ENCODE measurements around the gene SRGAP1. TPM values are rescaled to one million over a fixed set of nuclear protein-coding genes. Genes with fewer than 3 reads are reported as not detected.

The SRGAP1 gene
- total RNA-seq, 1 donor from 2014 or later = 2.3 TPM

GRCh38 chr12:64170024-64170423 lies 325.5 kb downstream of the SRGAP1 start:
- no peaks in the 10 kb centered on the region for H3K27me3 ChIP-seq (ENCODE audit: low read depth)
- no peaks in the 10 kb centered on the region for H3K4me1 ChIP-seq
- H3K36me3 ChIP-seq = no peaks in the 10 kb centered on the region
- no peak overlapping the region for H3K27ac ChIP-seq (replicated peaks)
- peaks cover 9% of the 10 kb centered on the region for H3K9me3 ChIP-seq (replicated peaks)
- intact Hi-C loops (cut with micrococcal nuclease) = no loop called here
- DNase-seq = no peak
- no peak overlapping the region for H3K4me3 ChIP-seq
- TF ChIP-seq, protein P1, sequence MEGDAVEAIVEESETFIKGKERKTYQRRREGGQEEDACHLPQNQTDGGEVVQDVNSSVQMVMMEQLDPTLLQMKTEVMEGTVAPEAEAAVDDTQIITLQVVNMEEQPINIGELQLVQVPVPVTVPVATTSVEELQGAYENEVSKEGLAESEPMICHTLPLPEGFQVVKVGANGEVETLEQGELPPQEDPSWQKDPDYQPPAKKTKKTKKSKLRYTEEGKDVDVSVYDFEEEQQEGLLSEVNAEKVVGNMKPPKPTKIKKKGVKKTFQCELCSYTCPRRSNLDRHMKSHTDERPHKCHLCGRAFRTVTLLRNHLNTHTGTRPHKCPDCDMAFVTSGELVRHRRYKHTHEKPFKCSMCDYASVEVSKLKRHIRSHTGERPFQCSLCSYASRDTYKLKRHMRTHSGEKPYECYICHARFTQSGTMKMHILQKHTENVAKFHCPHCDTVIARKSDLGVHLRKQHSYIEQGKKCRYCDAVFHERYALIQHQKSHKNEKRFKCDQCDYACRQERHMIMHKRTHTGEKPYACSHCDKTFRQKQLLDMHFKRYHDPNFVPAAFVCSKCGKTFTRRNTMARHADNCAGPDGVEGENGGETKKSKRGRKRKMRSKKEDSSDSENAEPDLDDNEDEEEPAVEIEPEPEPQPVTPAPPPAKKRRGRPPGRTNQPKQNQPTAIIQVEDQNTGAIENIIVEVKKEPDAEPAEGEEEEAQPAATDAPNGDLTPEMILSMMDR (IDR thresholded peaks at IDR 0.05; ENCODE audit: borderline replicate concordance) = no peak

- DNase-seq = no peak
- no peaks in the 10 kb centered on the region for H3K4me1 ChIP-seq
- TF ChIP-seq, protein P1 (IDR thresholded peaks at IDR 0.05; ENCODE audit: borderline replicate concordance) = no peak
- peaks cover 7% of the 10 kb centered on the region for H3K9me3 ChIP-seq (replicated peaks)
- H3K4me3 ChIP-seq = no peak overlapping the region
- no peaks in the 10 kb centered on the region for H3K36me3 ChIP-seq
- no peak overlapping the region for H3K27ac ChIP-seq (replicated peaks)
- intact Hi-C loops (cut with micrococcal nuclease) = no loop called here
- no peaks in the 10 kb centered on the region for H3K27me3 ChIP-seq (ENCODE audit: low read depth)
These were observed 326.2 kb downstream of the SRGAP1 start for GRCh38 chr12:64170730-64171129.

DNA sequence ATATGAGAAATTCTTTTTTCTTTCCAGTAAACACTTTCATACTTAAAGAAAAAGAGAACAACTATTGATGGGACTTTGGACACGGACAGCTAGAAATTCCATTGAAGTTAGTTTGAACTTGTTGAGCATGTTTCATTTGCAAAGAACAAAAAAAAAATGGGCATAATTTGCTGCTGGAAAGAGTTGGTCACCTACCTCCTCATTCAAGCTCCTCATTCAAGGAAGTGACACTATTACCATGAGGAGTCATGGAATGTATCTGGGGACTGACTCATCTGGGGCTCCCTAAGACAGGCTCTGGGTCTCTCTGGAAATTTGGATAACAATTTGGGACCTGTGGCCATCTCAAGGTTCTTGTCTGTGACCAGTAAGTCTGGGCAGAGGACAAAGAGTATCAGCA lies 327.2 kb downstream of the SRGAP1 start:
- Histone ChIP-seq H3K27me3 (ENCODE audit: low read depth) (no peaks in the 10 kb centered on the region), H3K27ac (replicated peaks) (no peak overlapping the region), H3K9me3 (replicated peaks) (no peaks in the 10 kb centered on the region), H3K4me3 (no peak overlapping the region), H3K36me3 (no peaks in the 10 kb centered on the region), H3K4me1 (no peaks in the 10 kb centered on the region)
- TF ChIP-seq, protein P1 (IDR thresholded peaks at IDR 0.05; ENCODE audit: borderline replicate concordance) = no peak
- intact Hi-C loops (cut with micrococcal nuclease) = no loop called here
- DNase-seq = no peak

- H3K4me1 ChIP-seq = no peaks in the 10 kb centered on the region
- no peak overlapping the region for H3K4me3 ChIP-seq
- intact Hi-C loops (cut with micrococcal nuclease) = no loop called here
- no peak for DNase-seq
- no peaks in the 10 kb centered on the region for H3K27me3 ChIP-seq (ENCODE audit: low read depth)
- no peaks in the 10 kb centered on the region for H3K9me3 ChIP-seq (replicated peaks)
- no peak overlapping the region for H3K27ac ChIP-seq (replicated peaks)
- TF ChIP-seq, protein P1 (IDR thresholded peaks at IDR 0.05; ENCODE audit: borderline replicate concordance) = no peak
- no peaks in the 10 kb centered on the region for H3K36me3 ChIP-seq
These were observed 327.9 kb downstream of the SRGAP1 start for GRCh38 chr12:64172143-64172970.

DNA sequence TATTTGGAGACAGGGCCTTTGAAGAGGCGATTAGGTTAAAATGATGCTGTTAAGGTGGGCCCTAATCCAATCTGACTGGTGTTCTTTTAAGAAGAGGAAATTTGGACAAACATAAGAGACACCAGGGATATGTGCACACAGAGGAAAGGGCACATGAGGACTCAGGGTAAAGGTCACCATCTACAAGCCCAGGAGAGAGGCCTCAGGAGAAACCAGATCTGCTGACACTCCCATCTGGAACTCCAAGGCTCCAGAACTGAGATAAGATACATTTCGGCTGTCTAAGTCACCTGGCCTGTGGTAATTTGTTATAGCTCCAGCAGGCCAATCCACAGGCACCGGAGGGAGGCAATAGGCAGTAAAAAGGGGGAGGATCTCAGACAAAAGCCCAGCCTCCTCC lies 329.0 kb downstream of the SRGAP1 start:
- Histone ChIP-seq H3K27me3 (ENCODE audit: low read depth) (no peaks in the 10 kb centered on the region), H3K4me3 (no peak overlapping the region), H3K36me3 (no peaks in the 10 kb centered on the region), H3K27ac (replicated peaks) (no peak overlapping the region), H3K9me3 (replicated peaks) (no peaks in the 10 kb centered on the region), H3K4me1 (peaks cover 4% of the 10 kb centered on the region)
- no peak for DNase-seq
- intact Hi-C loops (cut with micrococcal nuclease) = no loop called here
- TF ChIP-seq, protein P1 (IDR thresholded peaks at IDR 0.05; ENCODE audit: borderline replicate concordance) = no peak

Data from left ventricle myocardium inferior (tissue), 1 donor.